ENCODE data around the gene OR2D3. TPM values are rescaled to one million over a fixed set of nuclear protein-coding genes. Genes with fewer than 3 reads are reported as not detected.
A peak's percentile ranks its signal among the peaks of the same experiment; 100 is the strongest.

The OR2D3 gene
- total RNA-seq, 1 donor from 2014 or later = not detected

GRCh38 chr11:6919698-6920097 is 1.1 kb upstream of the OR2D3 start:
- H3K4me3 ChIP-seq = no peak overlapping the region
- no peaks in the 10 kb centered on the region for H3K79me2 ChIP-seq (ENCODE audit: low read depth)
- TF ChIP-seq CTCF (IDR thresholded peaks at IDR 0.05) (no peak), EZH2phosphoT487 (IDR thresholded peaks at IDR 0.05) (no peak), EZH2 (IDR thresholded peaks at IDR 0.05) (no peak)
- no peak overlapping the region for H3K9ac ChIP-seq
- Mint-ChIP-seq H3K9me3 (no peaks in the 10 kb centered on the region), H3K4me1 (no peaks in the 10 kb centered on the region), H3K27me3 (ENCODE audit: insufficient read depth, low read depth) (no peaks in the 10 kb centered on the region), H3K27ac (peak overlapping the region; percentile 35), H3K36me3 (no peaks in the 10 kb centered on the region), H3K4me3 (no peak overlapping the region)
- H3K27ac ChIP-seq = no peak overlapping the region
- H4K20me1 ChIP-seq (ENCODE audit: low read depth) = no peaks in the 10 kb centered on the region
- no peaks in the 10 kb centered on the region for H3F3A ChIP-seq (ENCODE audit: low read depth)
- H2AFZ ChIP-seq (replicated peaks) = no peak overlapping the region
- no peaks in the 10 kb centered on the region for H3K27me3 ChIP-seq
- no peak for DNase-seq (ENCODE audit: low spot score)
- H3K4me2 ChIP-seq = no peak overlapping the region
- H3K36me3 ChIP-seq = no peaks in the 10 kb centered on the region
- H3K4me1 ChIP-seq = no peaks in the 10 kb centered on the region
- H3K9me3 ChIP-seq (ENCODE audit: low read depth) = no peaks in the 10 kb centered on the region

- Histone ChIP-seq H3K4me1 (peaks cover 15% of the 10 kb centered on the region), H3K4me3 (no peak overlapping the region), H3F3A (ENCODE audit: low read depth) (peaks cover 21% of the 10 kb centered on the region), H3K36me3 (no peaks in the 10 kb centered on the region), H3K27me3 (no peaks in the 10 kb centered on the region), H3K79me2 (ENCODE audit: low read depth) (peaks cover 19% of the 10 kb centered on the region), H3K9ac (no peak overlapping the region), H3K27ac (no peak overlapping the region), H3K9me3 (ENCODE audit: low read depth) (no peaks in the 10 kb centered on the region), H4K20me1 (ENCODE audit: low read depth) (no peaks in the 10 kb centered on the region), H2AFZ (replicated peaks) (peak overlapping the region; percentile 95), H3K4me2 (peak overlapping the region; percentile 94)
- DNase-seq (ENCODE audit: low spot score) = no peak
- H3K4me3 Mint-ChIP-seq = peak overlapping the region; percentile 60
- H3K27me3 Mint-ChIP-seq (ENCODE audit: insufficient read depth, low read depth) = no peaks in the 10 kb centered on the region
- H3K36me3 Mint-ChIP-seq = peaks cover 2% of the 10 kb centered on the region
- no peaks in the 10 kb centered on the region for H3K9me3 Mint-ChIP-seq
- H3K4me1 Mint-ChIP-seq = peaks cover 14% of the 10 kb centered on the region
- no peak overlapping the region for H3K27ac Mint-ChIP-seq
- no peak for TF ChIP-seq CTCF (IDR thresholded peaks at IDR 0.05)
- no peak for TF ChIP-seq EZH2 (IDR thresholded peaks at IDR 0.05)
- TF ChIP-seq EZH2phosphoT487 (IDR thresholded peaks at IDR 0.05) = no peak
Measured at GRCh38 chr11:6925007-6925577, 4.3 kb downstream of the OR2D3 start.

- H4K20me1 ChIP-seq (ENCODE audit: low read depth) = no peaks in the 10 kb centered on the region
- H3K27me3 ChIP-seq = no peaks in the 10 kb centered on the region
- H3K9ac ChIP-seq = no peak overlapping the region
- Mint-ChIP-seq H3K4me1 (peaks cover 14% of the 10 kb centered on the region), H3K36me3 (peaks cover 2% of the 10 kb centered on the region), H3K27ac (no peak overlapping the region), H3K27me3 (ENCODE audit: insufficient read depth, low read depth) (no peaks in the 10 kb centered on the region), H3K4me3 (peak overlapping the region; percentile 96), H3K9me3 (no peaks in the 10 kb centered on the region)
- TF ChIP-seq CTCF (IDR thresholded peaks at IDR 0.05) = no peak
- H3K36me3 ChIP-seq = no peaks in the 10 kb centered on the region
- no peaks in the 10 kb centered on the region for H3K9me3 ChIP-seq (ENCODE audit: low read depth)
- peak overlapping the region; percentile 95 for H2AFZ ChIP-seq (replicated peaks)
- peaks cover 21% of the 10 kb centered on the region for H3F3A ChIP-seq (ENCODE audit: low read depth)
- H3K4me2 ChIP-seq = peak overlapping the region; percentile 94
- H3K79me2 ChIP-seq (ENCODE audit: low read depth) = peaks cover 19% of the 10 kb centered on the region
- DNase-seq (ENCODE audit: low spot score) = peak; percentile 42
- H3K4me3 ChIP-seq = peak overlapping the region; percentile 65
- peaks cover 15% of the 10 kb centered on the region for H3K4me1 ChIP-seq
- no peak overlapping the region for H3K27ac ChIP-seq
Measured at GRCh38 chr11:6925636-6926207, 4.9 kb downstream of the OR2D3 start.
